ENCODE measurements around the gene PARVB. TPM values are rescaled to one million over a fixed set of nuclear protein-coding genes. Genes with fewer than 3 reads are reported as not detected.
A peak's percentile ranks its signal among the peaks of the same experiment; 100 is the strongest.
"Not testable (repeated sequence)": the region's sequence is repeated elsewhere in the genome, so short reads cannot be mapped to it uniquely, and the experiment has no call there.

PARVB gene
- total RNA-seq, 4 donors from 2014 or later, result 120 to 201 (median 147) TPM

GRCh38 chr22:44109416-44109815 lies 85.3 kb downstream of the PARVB start:
- Histone ChIP-seq H3K9me3 (no peaks in the 10 kb centered on the region), H3K27ac (peak overlapping the region in 2 of 4 donors; percentile 21 to 53), H3K4me3 (no peak overlapping the region), H3K36me3 (peaks cover 0 to 5% of the 10 kb centered on the region in 2 donors), H3K27me3 (no peaks in the 10 kb centered on the region), H3K4me1 (peaks cover 15 to 19% of the 10 kb centered on the region in 2 donors)
- ATAC-seq (peak in 1 of 2 donors; percentile 19), DNase-seq (no peak)
- in situ Hi-C loops (cut with MboI; ENCODE audit: low sequenced_read_pairs in 4 of 4) (no loop called here), intact Hi-C loops (cut with DNase I; ENCODE audit: low total_unique reads) (no loop called here)
- TF ChIP-seq CTCF (IDR thresholded peaks at IDR 0.05 in 4 of 5, conservative IDR thresholded peaks at IDR 0.05 in 1 of 5), result no peak
- TF ChIP-seq POLR2A (IDR thresholded peaks at IDR 0.05), result no peak

DNA sequence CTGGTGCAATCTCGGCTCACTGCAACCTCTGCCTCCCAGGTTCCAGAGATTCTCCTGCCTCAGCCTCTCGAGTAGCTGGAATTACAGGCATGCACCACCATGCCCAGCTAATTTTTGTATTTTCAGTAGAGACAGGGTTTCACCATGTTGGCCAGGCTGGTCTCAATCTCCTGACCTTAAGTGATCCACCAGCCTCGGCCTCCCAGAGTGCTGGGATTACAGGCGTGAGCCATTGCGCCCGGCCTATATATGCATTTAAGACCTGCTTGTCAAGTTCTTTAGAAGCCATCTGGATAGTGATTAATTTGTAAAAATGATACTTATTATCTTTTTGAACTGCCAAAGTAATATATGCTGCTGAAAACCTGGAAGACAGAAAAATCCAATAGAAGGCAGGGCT lies 86.6 kb downstream of the PARVB start:
- peaks cover 15 to 19% of the 10 kb centered on the region in 2 donors for H3K4me1 ChIP-seq
- DNase-seq; ATAC-seq; H3K27ac ChIP-seq; in situ Hi-C loops (cut with MboI; ENCODE audit: low sequenced_read_pairs in 4 of 4); H3K9me3 ChIP-seq; H3K36me3 ChIP-seq; H3K4me3 ChIP-seq; H3K27me3 ChIP-seq; intact Hi-C loops (cut with DNase I; ENCODE audit: low total_unique reads): not testable (repeated sequence)

GRCh38 chr22:44111562-44112155 lies 87.6 kb downstream of the PARVB start:
- intact Hi-C loops (cut with DNase I; ENCODE audit: low total_unique reads) (no loop called here), in situ Hi-C loops (cut with MboI; ENCODE audit: low sequenced_read_pairs in 4 of 4) (no loop called here)
- Histone ChIP-seq H3K4me3 (no peak overlapping the region), H3K27me3 (no peaks in the 10 kb centered on the region), H3K4me1 (peaks cover 19 to 21% of the 10 kb centered on the region in 2 donors), H3K27ac (peak overlapping the region in 3 of 4 donors; percentile 10 to 50 (median 43)), H3K9me3 (no peaks in the 10 kb centered on the region), H3K36me3 (no peaks in the 10 kb centered on the region)
- TF ChIP-seq POLR2A (IDR thresholded peaks at IDR 0.05) (no peak), CTCF (IDR thresholded peaks at IDR 0.05 in 4 of 5, conservative IDR thresholded peaks at IDR 0.05 in 1 of 5) (no peak)
- DNase-seq, result no peak
- no peak for ATAC-seq

DNA sequence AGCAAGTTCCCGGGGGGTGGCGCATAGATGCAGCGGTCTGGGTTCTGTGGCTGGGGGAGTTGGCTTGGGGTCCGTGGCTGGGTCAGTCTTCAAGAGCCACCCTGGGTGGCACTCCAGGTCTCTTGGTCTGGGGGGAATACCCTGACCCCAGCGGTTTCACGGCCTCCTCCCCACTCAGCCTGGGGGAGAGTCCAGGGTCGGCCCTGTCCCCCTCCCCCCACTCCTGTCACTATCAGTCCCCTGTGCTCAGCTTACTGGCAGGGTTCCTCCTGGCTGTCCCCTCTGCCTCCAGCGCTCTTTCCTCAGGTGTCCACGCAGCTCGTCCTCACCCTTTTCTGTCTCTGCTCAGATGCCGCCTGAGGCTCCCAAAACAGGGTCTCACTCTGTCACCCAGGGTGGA lies 88.1 kb downstream of the PARVB start:
- no peak overlapping the region for H3K4me3 ChIP-seq
- ATAC-seq, result peak; percentile 32 to 45
- in situ Hi-C loops (cut with MboI; ENCODE audit: low sequenced_read_pairs in 4 of 4) (no loop called here), intact Hi-C loops (cut with DNase I; ENCODE audit: low total_unique reads) (no loop called here)
- no peaks in the 10 kb centered on the region for H3K36me3 ChIP-seq
- no peaks in the 10 kb centered on the region for H3K27me3 ChIP-seq
- H3K4me1 ChIP-seq, result peaks cover 24 to 25% of the 10 kb centered on the region in 2 donors
- no peak for TF ChIP-seq POLR2A (IDR thresholded peaks at IDR 0.05)
- no peak for TF ChIP-seq CTCF (IDR thresholded peaks at IDR 0.05 in 4 of 5, conservative IDR thresholded peaks at IDR 0.05 in 1 of 5)
- H3K27ac ChIP-seq, result peak overlapping the region in 3 of 4 donors; percentile 10 to 50 (median 43)
- no peaks in the 10 kb centered on the region for H3K9me3 ChIP-seq
- DNase-seq, result no peak

DNA sequence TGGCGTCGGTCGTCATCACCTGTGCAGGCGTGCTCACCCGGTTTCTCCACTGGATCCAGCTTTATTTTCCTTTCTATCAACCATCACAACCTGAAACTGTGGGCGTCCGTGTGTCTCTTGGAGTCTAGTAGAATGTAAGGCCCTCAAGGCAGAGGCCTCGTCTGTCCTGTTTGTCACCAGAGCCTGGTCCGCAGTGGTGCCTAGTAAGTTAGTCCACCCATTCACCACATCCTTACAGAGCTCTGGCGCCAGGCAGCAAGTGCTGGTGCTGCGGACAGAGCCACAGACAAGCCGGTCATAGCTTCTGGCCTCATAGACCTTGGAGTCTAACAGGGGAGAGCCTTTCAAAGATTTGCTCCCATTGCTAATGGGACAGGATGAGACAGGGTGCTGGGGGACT lies 92.2 kb downstream of the PARVB start:
- intact Hi-C loops (cut with DNase I; ENCODE audit: low total_unique reads), result no loop called here
- ATAC-seq, result no peak

More for the DNA sequence above, 92.2 kb downstream of the PARVB start:
- H3K4me1 ChIP-seq, result peaks cover 8 to 21% of the 10 kb centered on the region in 2 donors
- no peak for DNase-seq
- H3K4me3 ChIP-seq, result no peak overlapping the region
- no peaks in the 10 kb centered on the region for H3K27me3 ChIP-seq
- no peaks in the 10 kb centered on the region for H3K9me3 ChIP-seq
- in situ Hi-C loops (cut with MboI; ENCODE audit: low sequenced_read_pairs in 4 of 4), result no loop called here
- H3K27ac ChIP-seq, result no peak overlapping the region
- peaks cover 0 to under 1% of the 10 kb centered on the region in 2 donors for H3K36me3 ChIP-seq
- TF ChIP-seq POLR2A (IDR thresholded peaks at IDR 0.05), result no peak
- no peak for TF ChIP-seq CTCF (IDR thresholded peaks at IDR 0.05 in 4 of 5, conservative IDR thresholded peaks at IDR 0.05 in 1 of 5)

Data from gastrocnemius medialis (tissue), 4 donors.